Measurements from ENCODE around the gene CROCC2.

Gene CROCC2

GRCh38 chr2:240899468-240899865 lies 6.7 kb upstream of the CROCC2 start:
- no peaks in the 10 kb centered on the region for H3K79me2 ChIP-seq (ENCODE audit: control insufficient read depth, low read length)
- no peaks in the 10 kb centered on the region for H3F3A ChIP-seq (ENCODE audit: control insufficient read depth, insufficient read depth)
- H3K4me2 ChIP-seq (ENCODE audit: low read length) = no peak overlapping the region
- H3K27me3 ChIP-seq (ENCODE audit: control insufficient read depth, low read length) = no peaks in the 10 kb centered on the region
- no peaks in the 10 kb centered on the region for H3K4me1 ChIP-seq (ENCODE audit: control insufficient read depth, low read length)
- H3K4me3 ChIP-seq (ENCODE audit: low read length) = no peak overlapping the region
- no peaks in the 10 kb centered on the region for H4K20me1 ChIP-seq (ENCODE audit: control insufficient read depth, insufficient read depth, low read depth, low read length)
- no peaks in the 10 kb centered on the region for H3K9me3 ChIP-seq (ENCODE audit: control insufficient read depth, insufficient read depth, low read length)
- no peak overlapping the region for H3K27ac ChIP-seq (ENCODE audit: low read depth, low read length)
- no peaks in the 10 kb centered on the region for H3K9me2 ChIP-seq (replicated peaks; ENCODE audit: control insufficient read depth, low read length)
- no peaks in the 10 kb centered on the region for H3K36me3 ChIP-seq (ENCODE audit: control insufficient read depth, low read length)
- TF ChIP-seq EZH2phosphoT487 (IDR thresholded peaks at IDR 0.05; ENCODE audit: borderline replicate concordance, low read length) (no peak), CTCF (IDR thresholded peaks at IDR 0.05; ENCODE audit: low read depth, low read length, poor library complexity, severe bottlenecking) (no peak)

GRCh38 chr2:240900141-240900860 lies 5.8 kb upstream of the CROCC2 start:
- Histone ChIP-seq H3K79me2 (ENCODE audit: control insufficient read depth, low read length) (no peaks in the 10 kb centered on the region), H3K36me3 (ENCODE audit: control insufficient read depth, low read length) (no peaks in the 10 kb centered on the region), H3K27ac (ENCODE audit: low read depth, low read length) (no peak overlapping the region), H4K20me1 (ENCODE audit: control insufficient read depth, insufficient read depth, low read depth, low read length) (no peaks in the 10 kb centered on the region), H3K4me2 (ENCODE audit: low read length) (no peak overlapping the region), H3K4me3 (ENCODE audit: low read length) (no peak overlapping the region), H3K4me1 (ENCODE audit: control insufficient read depth, low read length) (no peaks in the 10 kb centered on the region), H3K27me3 (ENCODE audit: control insufficient read depth, low read length) (no peaks in the 10 kb centered on the region), H3F3A (ENCODE audit: control insufficient read depth, insufficient read depth) (no peaks in the 10 kb centered on the region), H3K9me2 (replicated peaks; ENCODE audit: control insufficient read depth, low read length) (no peaks in the 10 kb centered on the region), H3K9me3 (ENCODE audit: control insufficient read depth, insufficient read depth, low read length) (no peaks in the 10 kb centered on the region)
- TF ChIP-seq CTCF (IDR thresholded peaks at IDR 0.05; ENCODE audit: low read depth, low read length, poor library complexity, severe bottlenecking) = no peak

GRCh38 chr2:240901986-240902614 lies 4.0 kb upstream of the CROCC2 start:
- Histone ChIP-seq H3K36me3 (ENCODE audit: control insufficient read depth, low read length) (no peaks in the 10 kb centered on the region), H3K27me3 (ENCODE audit: control insufficient read depth, low read length) (no peaks in the 10 kb centered on the region), H3K4me1 (ENCODE audit: control insufficient read depth, low read length) (no peaks in the 10 kb centered on the region), H3F3A (ENCODE audit: control insufficient read depth, insufficient read depth) (no peaks in the 10 kb centered on the region), H4K20me1 (ENCODE audit: control insufficient read depth, insufficient read depth, low read depth, low read length) (no peaks in the 10 kb centered on the region), H3K27ac (ENCODE audit: low read depth, low read length) (no peak overlapping the region), H3K4me2 (ENCODE audit: low read length) (no peak overlapping the region), H3K9me3 (ENCODE audit: control insufficient read depth, insufficient read depth, low read length) (no peaks in the 10 kb centered on the region), H3K79me2 (ENCODE audit: control insufficient read depth, low read length) (no peaks in the 10 kb centered on the region), H3K9me2 (replicated peaks; ENCODE audit: control insufficient read depth, low read length) (no peaks in the 10 kb centered on the region), H3K4me3 (ENCODE audit: low read length) (no peak overlapping the region)
- no peak for TF ChIP-seq EZH2phosphoT487 (IDR thresholded peaks at IDR 0.05; ENCODE audit: borderline replicate concordance, low read length)
- no peak for TF ChIP-seq CTCF (IDR thresholded peaks at IDR 0.05; ENCODE audit: low read depth, low read length, poor library complexity, severe bottlenecking)
